Measurements from ENCODE around the gene POU4F1. TPM values are rescaled to one million over a fixed set of nuclear protein-coding genes. Genes with fewer than 3 reads are reported as not detected.

Gene POU4F1
- polyA plus RNA-seq, 4 donors: 0.06 TPM; not detected in 2

GRCh38 chr13:78632996-78633395, 29.6 kb upstream of the POU4F1 start:
- no peaks in the 10 kb centered on the region for H3K9me3 ChIP-seq (ENCODE audit: control insufficient read depth in 2 of 2, insufficient read depth in 1 of 2, low read depth in 1 of 2, low read length in 1 of 2)
- WGBS, 3 donors: 82 to 90% (median 85%) methylated on average over 4 of the region's 4 CpGs
- no peaks in the 10 kb centered on the region for H3K27me3 ChIP-seq (ENCODE audit: control insufficient read depth in 3 of 3, insufficient read depth in 3 of 3, low read length in 3 of 3)
- peaks cover 7 to 9% (median 8%) of the 10 kb centered on the region in 3 donors for H3K36me3 ChIP-seq (ENCODE audit: control insufficient read depth in 3 of 3, insufficient read depth in 2 of 3, low read depth in 1 of 3, low read length in 3 of 3)
- no peak overlapping the region for H3K27ac ChIP-seq (ENCODE audit: low read depth in 1 of 3, low read length in 2 of 3)
- no peak for FAIRE-seq
- no peak for DNase-seq
- H3K4me1 ChIP-seq (ENCODE audit: control insufficient read depth in 3 of 3, insufficient read depth in 2 of 3, low read depth in 1 of 3, low read length in 2 of 3): peaks cover 0 to 12% (median 2%) of the 10 kb centered on the region in 3 donors
- H3K4me3 ChIP-seq (ENCODE audit: low read depth in 1 of 3, low read length in 3 of 3): no peak overlapping the region

GRCh38 chr13:78631077-78631476, 27.7 kb upstream of the POU4F1 start:
- WGBS, 3 donors: 27 to 68% (median 50%) methylated on average over 1 of the region's 1 CpG

GRCh38 chr13:78630511-78630910, 27.2 kb upstream of the POU4F1 start:
- Histone ChIP-seq H3K27me3 (ENCODE audit: control insufficient read depth in 3 of 3, insufficient read depth in 3 of 3, low read length in 3 of 3) (no peaks in the 10 kb centered on the region), H3K4me3 (ENCODE audit: low read depth in 1 of 3, low read length in 3 of 3) (no peak overlapping the region), H3K4me1 (ENCODE audit: control insufficient read depth in 3 of 3, insufficient read depth in 2 of 3, low read depth in 1 of 3, low read length in 2 of 3) (peaks cover 0 to 12% (median 2%) of the 10 kb centered on the region in 3 donors), H3K27ac (ENCODE audit: low read depth in 1 of 3, low read length in 2 of 3) (no peak overlapping the region), H3K36me3 (ENCODE audit: control insufficient read depth in 3 of 3, insufficient read depth in 2 of 3, low read depth in 1 of 3, low read length in 3 of 3) (peaks cover 6 to 9% (median 8%) of the 10 kb centered on the region in 3 donors), H3K9me3 (ENCODE audit: control insufficient read depth in 2 of 2, insufficient read depth in 1 of 2, low read depth in 1 of 2, low read length in 1 of 2) (no peaks in the 10 kb centered on the region)
- DNase-seq (no peak), FAIRE-seq (no peak)
- WGBS, 3 donors: 59 to 69% (median 60%) methylated on average over 1 of the region's 1 CpG

More at GRCh38 chr13:78631077-78631476, 27.7 kb upstream of the POU4F1 start:
- no peak overlapping the region for H3K4me3 ChIP-seq (ENCODE audit: low read depth in 1 of 3, low read length in 3 of 3)
- H3K36me3 ChIP-seq (ENCODE audit: control insufficient read depth in 3 of 3, insufficient read depth in 2 of 3, low read depth in 1 of 3, low read length in 3 of 3): peaks cover 6 to 10% (median 8%) of the 10 kb centered on the region in 3 donors
- FAIRE-seq (peak; percentile 72), DNase-seq (peak; percentile 78 to 80)
- peaks cover 0 to 12% (median 2%) of the 10 kb centered on the region in 3 donors for H3K4me1 ChIP-seq (ENCODE audit: control insufficient read depth in 3 of 3, insufficient read depth in 2 of 3, low read depth in 1 of 3, low read length in 2 of 3)
- H3K27ac ChIP-seq (ENCODE audit: low read depth in 1 of 3, low read length in 2 of 3): no peak overlapping the region
- H3K9me3 ChIP-seq (ENCODE audit: control insufficient read depth in 2 of 2, insufficient read depth in 1 of 2, low read depth in 1 of 2, low read length in 1 of 2): no peaks in the 10 kb centered on the region
- H3K27me3 ChIP-seq (ENCODE audit: control insufficient read depth in 3 of 3, insufficient read depth in 3 of 3, low read length in 3 of 3): no peaks in the 10 kb centered on the region

- H3K36me3 ChIP-seq (ENCODE audit: control insufficient read depth in 3 of 3, insufficient read depth in 2 of 3, low read depth in 1 of 3, low read length in 3 of 3): peaks cover 0 to 8% (median 2%) of the 10 kb centered on the region in 3 donors
- no peaks in the 10 kb centered on the region for H3K9me3 ChIP-seq (ENCODE audit: control insufficient read depth in 2 of 2, insufficient read depth in 1 of 2, low read depth in 1 of 2, low read length in 1 of 2)
- FAIRE-seq (no peak), DNase-seq (no peak)
- 70 to 84% (median 84%) methylated on average over 2 of the region's 2 CpGs for WGBS, 3 donors
- no peaks in the 10 kb centered on the region for H3K27me3 ChIP-seq (ENCODE audit: control insufficient read depth in 3 of 3, insufficient read depth in 3 of 3, low read length in 3 of 3)
- peaks cover 0 to 1% (median 0%) of the 10 kb centered on the region in 3 donors for H3K4me1 ChIP-seq (ENCODE audit: control insufficient read depth in 3 of 3, insufficient read depth in 2 of 3, low read depth in 1 of 3, low read length in 2 of 3)
- no peak overlapping the region for H3K27ac ChIP-seq (ENCODE audit: low read depth in 1 of 3, low read length in 2 of 3)
- no peak overlapping the region for H3K4me3 ChIP-seq (ENCODE audit: low read depth in 1 of 3, low read length in 3 of 3)
These were observed 22.0 kb upstream of the POU4F1 start for GRCh38 chr13:78625384-78625783.

- Histone ChIP-seq H3K27ac (ENCODE audit: low read depth in 1 of 3, low read length in 2 of 3) (no peak overlapping the region), H3K27me3 (ENCODE audit: control insufficient read depth in 3 of 3, insufficient read depth in 3 of 3, low read length in 3 of 3) (no peaks in the 10 kb centered on the region), H3K4me3 (ENCODE audit: low read depth in 1 of 3, low read length in 3 of 3) (no peak overlapping the region), H3K36me3 (ENCODE audit: control insufficient read depth in 3 of 3, insufficient read depth in 2 of 3, low read depth in 1 of 3, low read length in 3 of 3) (peaks cover 0 to 8% (median 2%) of the 10 kb centered on the region in 3 donors), H3K4me1 (ENCODE audit: control insufficient read depth in 3 of 3, insufficient read depth in 2 of 3, low read depth in 1 of 3, low read length in 2 of 3) (no peaks in the 10 kb centered on the region), H3K9me3 (ENCODE audit: control insufficient read depth in 2 of 2, insufficient read depth in 1 of 2, low read depth in 1 of 2, low read length in 1 of 2) (no peaks in the 10 kb centered on the region)
- no peak for FAIRE-seq
- 95 to 100% (median 100%) methylated on average over 3 of the region's 3 CpGs for WGBS, 3 donors
- DNase-seq: no peak
These were observed 19.8 kb upstream of the POU4F1 start for GRCh38 chr13:78623132-78623531.

- H3K9me3 ChIP-seq (ENCODE audit: control insufficient read depth in 2 of 2, insufficient read depth in 1 of 2, low read depth in 1 of 2, low read length in 1 of 2): no peaks in the 10 kb centered on the region
- H3K4me3 ChIP-seq (ENCODE audit: low read depth in 1 of 3, low read length in 3 of 3): no peak overlapping the region
- no peak for FAIRE-seq
- peaks cover 2 to 9% (median 7%) of the 10 kb centered on the region in 3 donors for H3K36me3 ChIP-seq (ENCODE audit: control insufficient read depth in 3 of 3, insufficient read depth in 2 of 3, low read depth in 1 of 3, low read length in 3 of 3)
- 83 to 87% (median 86%) methylated on average over 2 of the region's 2 CpGs for WGBS, 3 donors
- no peak for DNase-seq
- no peak overlapping the region for H3K27ac ChIP-seq (ENCODE audit: low read depth in 1 of 3, low read length in 2 of 3)
- no peaks in the 10 kb centered on the region for H3K27me3 ChIP-seq (ENCODE audit: control insufficient read depth in 3 of 3, insufficient read depth in 3 of 3, low read length in 3 of 3)
- no peaks in the 10 kb centered on the region for H3K4me1 ChIP-seq (ENCODE audit: control insufficient read depth in 3 of 3, insufficient read depth in 2 of 3, low read depth in 1 of 3, low read length in 2 of 3)
These were observed 17.7 kb upstream of the POU4F1 start for GRCh38 chr13:78620936-78621470.

GRCh38 chr13:78618411-78618810, 15.1 kb upstream of the POU4F1 start:
- H3K36me3 ChIP-seq (ENCODE audit: control insufficient read depth in 3 of 3, insufficient read depth in 2 of 3, low read depth in 1 of 3, low read length in 3 of 3): peaks cover 2 to 10% (median 7%) of the 10 kb centered on the region in 3 donors
- 21 to 64% (median 52%) methylated on average over 1 of the region's 1 CpG for WGBS, 3 donors
- H3K4me1 ChIP-seq (ENCODE audit: control insufficient read depth in 3 of 3, insufficient read depth in 2 of 3, low read depth in 1 of 3, low read length in 2 of 3): no peaks in the 10 kb centered on the region
- FAIRE-seq (no peak), DNase-seq (no peak)
- no peaks in the 10 kb centered on the region for H3K9me3 ChIP-seq (ENCODE audit: control insufficient read depth in 2 of 2, insufficient read depth in 1 of 2, low read depth in 1 of 2, low read length in 1 of 2)
- no peak overlapping the region for H3K4me3 ChIP-seq (ENCODE audit: low read depth in 1 of 3, low read length in 3 of 3)
- H3K27me3 ChIP-seq (ENCODE audit: control insufficient read depth in 3 of 3, insufficient read depth in 3 of 3, low read length in 3 of 3): no peaks in the 10 kb centered on the region
- no peak overlapping the region for H3K27ac ChIP-seq (ENCODE audit: low read depth in 1 of 3, low read length in 2 of 3)

- WGBS, 3 donors: 58 to 72% (median 70%) methylated on average over 3 of the region's 3 CpGs
- Histone ChIP-seq H3K9me3 (ENCODE audit: control insufficient read depth in 2 of 2, insufficient read depth in 1 of 2, low read depth in 1 of 2, low read length in 1 of 2) (peaks cover 0 to 2% of the 10 kb centered on the region in 2 donors), H3K27ac (ENCODE audit: low read depth in 1 of 3, low read length in 2 of 3) (no peak overlapping the region), H3K27me3 (ENCODE audit: control insufficient read depth in 3 of 3, insufficient read depth in 3 of 3, low read length in 3 of 3) (peaks cover 4 to 52% (median 35%) of the 10 kb centered on the region in 3 donors), H3K36me3 (ENCODE audit: control insufficient read depth in 3 of 3, insufficient read depth in 2 of 3, low read depth in 1 of 3, low read length in 3 of 3) (peaks cover 0 to 3% (median 0%) of the 10 kb centered on the region in 3 donors), H3K4me3 (ENCODE audit: low read depth in 1 of 3, low read length in 3 of 3) (no peak overlapping the region), H3K4me1 (ENCODE audit: control insufficient read depth in 3 of 3, insufficient read depth in 2 of 3, low read depth in 1 of 3, low read length in 2 of 3) (peaks cover 3 to 19% (median 16%) of the 10 kb centered on the region in 3 donors)
- FAIRE-seq: no peak
- no peak for DNase-seq
These were observed 7.7 kb upstream of the POU4F1 start for GRCh38 chr13:78611040-78611439.
